Natural killer cell (primary cell): ENCODE results near the gene ART5. TPM values are rescaled to one million over a fixed set of nuclear protein-coding genes. Genes with fewer than 3 reads are reported as not detected.
"Not testable (repeated sequence)": the region's sequence is repeated elsewhere in the genome, so short reads cannot be mapped to it uniquely, and the experiment has no call there.

Experiments
- ATAC-seq, 3 donors: fragments of 150-1000 bp in 2 of 3; fragments of 200-7000 bp in 1 of 3; cut with Tn5 transposase; 1 replicate in 1 of 3; 2 replicates in 2 of 3; pipeline ENCODE4 v1.10.0; 2021; ENCODE audit warnings: mild to moderate bottlenecking in 2 of 3, moderate library complexity in 2 of 3
- DNase-seq, 2 donors: peaks; one replicate each; pipeline versions ENCODE4 v3.0.0 to v3.0.0-alpha.2; 2013 to 2021; ENCODE audit warnings: mixed read lengths in 1 of 2
- H3K27ac ChIP-seq: one replicate; pipeline ENCODE4 v1.5.1; 2013; ENCODE audit warnings: mild to moderate bottlenecking, low read length
- H3K27me3 ChIP-seq: one replicate; pipeline ENCODE4 v1.6.1; 2013; ENCODE audit warnings: low read length; ENCODE audit not compliant: control insufficient read depth, insufficient read depth
- H3K36me3 ChIP-seq: one replicate; pipeline ENCODE4 v1.6.1; 2013; ENCODE audit warnings: low read length; ENCODE audit not compliant: control insufficient read depth, insufficient read depth
- H3K4me1 ChIP-seq: one replicate; pipeline ENCODE4 v1.6.1; 2013; ENCODE audit warnings: low read length; ENCODE audit not compliant: control insufficient read depth, insufficient read depth
- H3K4me3 ChIP-seq: one replicate; pipeline ENCODE4 v1.5.1; 2013; ENCODE audit warnings: low read length
- H3K9me3 ChIP-seq: one replicate; pipeline ENCODE4 v1.6.1; 2013; ENCODE audit warnings: low read length; ENCODE audit not compliant: control insufficient read depth, insufficient read depth
- H3K27ac Mint-ChIP-seq, 2 donors: one replicate each; pipeline ENCODE4 v1.8.0; 2022; ENCODE audit warnings: mild to moderate bottlenecking in 2 of 2, mixed read lengths in 2 of 2, moderate library complexity in 1 of 2
- H3K27me3 Mint-ChIP-seq, 2 donors: one replicate each; pipeline ENCODE4 v1.8.0; 2022; ENCODE audit warnings: low read depth in 2 of 2, mixed read lengths in 2 of 2
- H3K36me3 Mint-ChIP-seq: one replicate; pipeline ENCODE4 v1.8.0; 2022; ENCODE audit warnings: mixed read lengths
- H3K4me1 Mint-ChIP-seq, 2 donors: one replicate each; pipeline ENCODE4 v1.8.0; 2022; ENCODE audit warnings: mixed read lengths in 2 of 2
- H3K4me3 Mint-ChIP-seq: one replicate; pipeline ENCODE4 v1.8.0; 2022; ENCODE audit warnings: mild to moderate bottlenecking, moderate library complexity, mixed read lengths
- H3K9me3 Mint-ChIP-seq, 2 donors: one replicate each; pipeline ENCODE4 v1.8.0; 2022; ENCODE audit warnings: mixed read lengths in 2 of 2
- CTCF ChIP-seq: fragments of 200-600 bp; IDR thresholded peaks from one replicate; pipeline ENCODE4 v1.8.0; 2022; ENCODE audit warnings: antibody characterized with exemption
- WGBS: methylation state at CpG from one replicate; pipeline ENCODE4 v1.1.7; 2013; ENCODE audit warnings: missing lambda C conversion rate; ENCODE audit not compliant: insufficient coverage; 5-methylcytosine and 5-hydroxymethylcytosine counted together
- intact Hi-C: fragments of 100-400 bp; cut with micrococcal nuclease; formaldehyde crosslinking; loops from one replicate; pipeline ENCODE4 v1.14.2; 2022
- total RNA-seq, 4 donors: library from RNA; stranded (reverse); fragments of 120-200 nt in 1 of 4; gene quantifications; one replicate each; pipeline versions ENCODE4 v1.2.3 to v1.2.4, GENCODE V29; 2013 to 2022

ART5 gene
- total RNA-seq, 3 donors from 2014 or later (not counting 1 experiment from before 2014, with no cell fraction given): not detected

DNA sequence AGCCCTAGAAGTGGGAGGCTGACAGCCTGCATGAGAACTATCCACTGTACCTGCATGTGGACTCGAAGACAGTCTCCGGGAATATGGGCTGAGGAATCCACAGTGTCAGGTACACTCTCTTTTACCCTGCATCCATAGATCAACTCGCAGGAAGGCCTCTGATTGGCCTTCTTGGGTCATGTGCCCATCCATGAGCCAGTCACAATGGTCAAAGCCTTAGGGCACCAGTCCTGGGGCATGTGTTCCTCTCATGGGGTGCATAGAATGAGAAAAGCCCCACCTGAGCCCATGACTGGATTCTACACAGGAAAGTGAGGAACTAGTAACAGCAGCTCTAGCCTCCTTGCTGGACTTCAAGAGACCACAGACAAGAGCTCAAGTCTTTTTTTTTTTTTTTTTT, 13.8 kb upstream of the ART5 start:
- no peaks in the 10 kb centered on the region for H3K36me3 Mint-ChIP-seq
- Histone ChIP-seq H3K27me3 (no peaks in the 10 kb centered on the region), H3K9me3 (no peaks in the 10 kb centered on the region), H3K4me3 (no peak overlapping the region), H3K27ac (no peak overlapping the region), H3K36me3 (no peaks in the 10 kb centered on the region), H3K4me1 (no peaks in the 10 kb centered on the region)
- ATAC-seq: no peak
- no peak overlapping the region for H3K4me3 Mint-ChIP-seq
- no peak for TF ChIP-seq CTCF
- intact Hi-C loops: no loop called here
- peaks cover 0 to 14% of the 10 kb centered on the region in 2 donors for H3K27me3 Mint-ChIP-seq
- 90% methylated on average over 3 of the region's 3 CpGs for WGBS
- no peaks in the 10 kb centered on the region for H3K9me3 Mint-ChIP-seq
- no peak overlapping the region for H3K27ac Mint-ChIP-seq
- DNase-seq: no peak
- no peaks in the 10 kb centered on the region for H3K4me1 Mint-ChIP-seq

GRCh38 chr11:3652514-3652913, 10.7 kb upstream of the ART5 start:
- H3K36me3 Mint-ChIP-seq, H3K27me3 ChIP-seq, H3K4me3 ChIP-seq, ATAC-seq, intact Hi-C loops, DNase-seq, H3K4me1 ChIP-seq, H3K4me3 Mint-ChIP-seq, H3K27ac ChIP-seq, H3K9me3 Mint-ChIP-seq, H3K4me1 Mint-ChIP-seq, H3K9me3 ChIP-seq, H3K27ac Mint-ChIP-seq, H3K36me3 ChIP-seq: not testable (repeated sequence)
- peaks cover 21 to 25% of the 10 kb centered on the region in 2 donors for H3K27me3 Mint-ChIP-seq
- 87% methylated on average over 2 of the region's 3 CpGs for WGBS

DNA sequence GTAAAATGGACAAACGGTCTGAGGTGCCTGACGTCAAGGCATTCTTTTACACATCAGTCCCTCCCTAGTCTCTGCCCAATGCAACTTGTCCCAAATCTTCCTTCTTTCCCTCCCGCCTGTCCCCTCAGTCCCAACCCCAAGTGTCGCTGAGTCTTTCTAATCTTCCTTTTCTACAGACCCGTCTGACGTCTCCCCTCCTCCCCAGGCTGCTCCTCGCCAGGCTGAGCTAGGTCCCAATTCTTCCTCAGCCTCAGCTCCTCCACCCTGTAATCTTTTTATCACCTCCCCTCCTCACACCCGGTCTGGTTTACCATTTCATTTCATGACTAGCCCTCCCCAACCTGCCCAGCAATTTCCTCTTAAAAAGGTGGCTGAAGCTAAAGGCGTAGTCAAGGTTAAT, 7.6 kb upstream of the ART5 start:
- WGBS: 57% methylated on average over 9 of the region's 9 CpGs
- H3K9me3 Mint-ChIP-seq, H3K27ac Mint-ChIP-seq, H3K4me1 Mint-ChIP-seq, DNase-seq, H3K36me3 Mint-ChIP-seq, H3K27ac ChIP-seq, H3K4me3 ChIP-seq, H3K4me1 ChIP-seq, ATAC-seq, H3K36me3 ChIP-seq, H3K4me3 Mint-ChIP-seq, H3K27me3 ChIP-seq, H3K9me3 ChIP-seq, intact Hi-C loops: not testable (repeated sequence)
- H3K27me3 Mint-ChIP-seq: peaks cover 33 to 46% of the 10 kb centered on the region in 2 donors

- H3K4me1 Mint-ChIP-seq, DNase-seq, H3K27ac Mint-ChIP-seq, H3K4me1 ChIP-seq, H3K4me3 Mint-ChIP-seq, H3K27me3 ChIP-seq, H3K9me3 ChIP-seq, ATAC-seq, H3K4me3 ChIP-seq, H3K27ac ChIP-seq, intact Hi-C loops, H3K36me3 ChIP-seq, H3K9me3 Mint-ChIP-seq, H3K36me3 Mint-ChIP-seq: not testable (repeated sequence)
- 84% methylated on average over 13 of the region's 13 CpGs for WGBS
- H3K27me3 Mint-ChIP-seq: peaks cover 36 to 49% of the 10 kb centered on the region in 2 donors
Observed at GRCh38 chr11:3648843-3649242, 7.1 kb upstream of the ART5 start.

DNA sequence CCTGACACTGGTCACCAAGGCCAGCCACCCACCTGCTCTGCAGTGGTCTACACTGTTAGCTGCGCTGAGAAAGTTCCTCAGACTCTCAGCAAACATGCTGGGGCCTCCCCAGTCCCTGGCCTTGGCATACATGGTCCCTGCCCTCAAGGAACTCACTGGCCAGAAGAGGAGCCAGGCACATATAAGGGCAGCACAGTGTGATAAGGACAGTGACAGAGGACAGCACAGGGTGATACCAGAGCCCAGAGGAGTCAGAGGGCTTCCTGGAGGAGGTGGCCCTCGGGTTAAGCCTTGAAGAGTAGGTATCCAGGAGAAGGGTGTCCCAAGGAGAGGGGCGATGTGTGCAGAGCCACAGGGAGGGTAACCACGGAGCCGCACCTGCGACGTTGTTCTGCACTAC, 3.8 kb upstream of the ART5 start:
- WGBS: 91% methylated on average over 7 of the region's 7 CpGs
- no peak for ATAC-seq
- Histone ChIP-seq H3K27me3 (peaks cover 12% of the 10 kb centered on the region), H3K4me3 (no peak overlapping the region), H3K9me3 (no peaks in the 10 kb centered on the region), H3K36me3 (no peaks in the 10 kb centered on the region), H3K4me1 (peaks cover 14% of the 10 kb centered on the region), H3K27ac (no peak overlapping the region)
- Mint-ChIP-seq H3K27me3 (peaks cover 37 to 49% of the 10 kb centered on the region in 2 donors), H3K9me3 (no peaks in the 10 kb centered on the region), H3K4me1 (peaks cover 10% of the 10 kb centered on the region in 2 donors), H3K4me3 (no peak overlapping the region), H3K27ac (no peak overlapping the region), H3K36me3 (no peaks in the 10 kb centered on the region)
- intact Hi-C loops: no loop called here
- no peak for DNase-seq
- TF ChIP-seq CTCF: no peak
